PC-3 (cell line): ENCODE measurements around the gene MOB2.

Experiments used
- CTCF ChIP-seq: fragments of 300-600 bp; sonication (generic); conservative IDR thresholded peaks from 2 replicates; pipeline ENCODE4 v1.5.1; 2017; ENCODE audit warnings: antibody characterized with exemption, low read depth, mild to moderate bottlenecking, low read length
- EZH2 ChIP-seq: fragments of 300-600 bp; sonication (generic); IDR thresholded peaks from one replicate; pipeline ENCODE4 v1.6.1; 2017; ENCODE audit warnings: antibody characterized with exemption, mild to moderate bottlenecking, low read length; ENCODE audit not compliant: unreplicated experiment
- EZH2phosphoT487 ChIP-seq: fragments of 300-600 bp; sonication (generic); IDR thresholded peaks from 2 replicates; pipeline ENCODE4 v1.6.1; 2018; ENCODE audit warnings: mild to moderate bottlenecking, antibody characterized with exemption, low read length, borderline replicate concordance

- TF ChIP-seq CTCF, result no peak
- TF ChIP-seq EZH2, result no peak
- TF ChIP-seq EZH2phosphoT487, result no peak
Observed at GRCh38 chr11:1531449-1532013, 45.0 kb upstream of the MOB2 start.
